T-helper 2 cell treated with Interferon-gamma antibody and Interleukin-4, amounts not matched to agents 100 ng/mL and 5 ng/mL, for 36 hours (primary cell): ENCODE data around the gene ATRIP. TPM values are rescaled to one million over a fixed set of nuclear protein-coding genes. Genes with fewer than 3 reads are reported as not detected.
"Not testable (repeated sequence)": the region's sequence is repeated elsewhere in the genome, so short reads cannot be mapped to it uniquely, and the experiment has no call there.

Source experiments
- intact Hi-C: fragments of 100-400 bp; cut with micrococcal nuclease; formaldehyde crosslinking; loops from one replicate; pipeline ENCODE4 v1.15.1; 2023
- total RNA-seq: library from RNA; stranded (reverse); gene quantifications from 2 replicates; pipeline ENCODE4 v1.2.3, GENCODE V29; 2022

Gene ATRIP
- total RNA-seq, 1 donor from 2014 or later, result 17.2 TPM

GRCh38 chr3:48435774-48436476 is 10.6 kb upstream of the ATRIP start:
- intact Hi-C loops, result loop anchor here (1.0 kb wide), 5 partner anchors 10 to 204 kb away; partner anchors contain the start of gene ATRIP

- intact Hi-C loops, result loop anchor here (1.0 kb wide), 5 partner anchors 10 to 204 kb away; partner anchors contain the start of gene ATRIP
Observed at GRCh38 chr3:48436477-48436787, 10.1 kb upstream of the ATRIP start.

DNA sequence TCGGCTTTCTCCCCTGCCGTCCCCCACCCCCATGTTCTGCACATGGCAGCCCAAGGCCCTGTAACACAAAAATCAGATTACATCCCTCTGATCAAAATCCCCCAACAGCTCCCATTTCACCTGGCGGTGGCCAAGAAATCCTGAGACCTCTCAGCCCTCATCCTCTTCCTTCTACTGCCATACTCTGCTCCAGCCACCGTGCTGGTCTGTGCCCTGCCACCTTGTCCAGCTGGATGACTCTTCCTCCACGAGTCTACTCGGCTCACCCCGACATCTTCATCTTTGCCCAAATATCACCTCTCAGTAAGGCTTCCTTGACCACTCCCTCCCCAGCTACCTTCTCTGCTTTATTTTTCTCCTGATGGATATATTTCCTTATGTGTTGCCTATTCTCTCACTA is 9.7 kb upstream of the ATRIP start:
- intact Hi-C loops, result loop anchor here (1.0 kb wide), 5 partner anchors 9 to 205 kb away; partner anchors contain the start of gene ATRIP

GRCh38 chr3:48437812-48438211 is 8.7 kb upstream of the ATRIP start:
- intact Hi-C loops, result no loop called here

GRCh38 chr3:48439820-48440589 is 6.5 kb upstream of the ATRIP start, which contains the start of the genes CCDC51 and TMA7:
Gene CCDC51 (minus strand): TSS chr3:48440119. CDS start chr3:48435128, 4,991 bp downstream.
Gene TMA7 (plus strand): TSS chr3:48440257. CDS start chr3:48440297, 40 bp downstream.
- intact Hi-C loops, result loop anchor here (1.0 to 2.0 kb wide), 3 partner anchors 33 to 116 kb away; partner anchors contain the start of genes PFKFB4 and SHISA5

DNA sequence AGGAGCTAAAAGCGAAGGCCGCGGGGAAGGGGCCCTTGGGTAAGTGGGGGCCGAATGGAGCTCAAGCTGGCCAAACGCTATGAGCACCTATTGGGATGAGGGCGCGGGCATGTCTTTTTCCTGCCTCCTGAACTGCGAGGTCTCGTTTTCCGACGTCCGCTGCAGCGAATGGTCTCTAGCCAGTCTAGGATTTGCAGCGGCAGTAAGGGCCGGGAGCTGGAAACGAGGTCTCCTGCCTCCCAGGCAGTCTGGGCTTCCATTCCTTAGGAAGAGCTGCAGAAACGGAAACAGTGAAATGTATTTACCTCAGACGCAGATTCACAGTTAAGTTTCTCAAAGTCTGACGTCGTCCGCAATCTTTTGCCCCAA is 6.0 kb upstream of the ATRIP start:
- intact Hi-C loops, result loop anchor here (1.0 to 2.0 kb wide), 3 partner anchors 32 to 116 kb away; partner anchors contain the start of genes PFKFB4 and SHISA5

GRCh38 chr3:48441940-48442339 is 4.6 kb upstream of the ATRIP start:
- intact Hi-C loops, result loop anchor here (2.0 kb wide), 2 partner anchors 31 to 63 kb away; partner anchors contain the start of gene SHISA5

- intact Hi-C loops, result no loop called here
Observed at GRCh38 chr3:48445277-48445882, 1.2 kb upstream of the ATRIP start.

- intact Hi-C loops, result loop anchor here (1.0 kb wide), 2 partner anchors 10 to 102 kb away; no protein-coding TSS in a partner anchor
Observed at GRCh38 chr3:48446043-48446424, 503 bp upstream of the ATRIP start.

DNA sequence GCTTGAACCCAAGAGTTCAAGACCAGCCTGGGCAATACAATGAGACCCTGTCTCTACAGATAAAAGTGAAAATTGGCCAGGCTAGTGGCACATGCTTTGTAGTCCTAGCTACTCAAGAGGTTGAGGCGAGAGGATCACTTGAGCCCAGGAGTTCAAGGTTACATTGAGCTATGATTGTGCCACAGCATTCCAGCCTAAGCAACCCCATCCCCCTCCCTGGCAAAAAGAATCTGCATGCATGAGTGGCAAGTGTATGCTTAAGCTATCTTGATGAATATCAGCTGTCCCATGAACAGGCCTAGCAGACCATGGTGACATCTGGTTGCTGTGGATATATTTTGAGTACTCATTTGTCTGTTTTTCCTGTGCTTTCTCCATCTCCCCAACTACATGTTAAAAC is 4.7 kb downstream of the ATRIP start:
- intact Hi-C loops, result no loop called here

GRCh38 chr3:48456456-48456855 is 9.9 kb downstream of the ATRIP start:
- intact Hi-C loops, result no loop called here

DNA sequence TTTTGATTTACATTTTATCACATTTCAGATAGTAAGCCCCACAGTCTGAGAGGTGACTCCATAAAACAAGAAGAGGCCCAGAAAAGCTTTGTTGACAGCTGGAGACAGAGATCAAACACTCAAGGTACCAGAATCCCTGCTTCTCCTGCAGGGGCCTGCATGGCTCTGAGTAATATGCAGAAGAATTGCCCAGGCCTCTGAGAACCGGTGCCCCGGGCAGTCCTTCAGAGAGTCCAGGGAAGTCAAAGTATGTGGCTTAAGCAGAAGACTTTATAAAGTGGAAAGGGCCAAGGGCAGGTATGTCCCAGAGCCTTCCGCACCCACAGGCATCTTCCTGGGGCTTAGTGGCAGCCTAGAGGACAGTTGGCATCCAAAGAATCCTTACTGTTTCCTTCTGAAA is 12.8 kb downstream of the ATRIP start:
- intact Hi-C loops, result no loop called here

GRCh38 chr3:48459773-48460516 is 13.4 kb downstream of the ATRIP start:
- intact Hi-C loops, result no loop called here

- intact Hi-C loops, result no loop called here
Observed at GRCh38 chr3:48460517-48460902, 14.0 kb downstream of the ATRIP start.

- intact Hi-C loops, result not testable (repeated sequence)
Observed at GRCh38 chr3:48461767-48462166, 15.2 kb downstream of the ATRIP start.

- intact Hi-C loops, result no loop called here
Observed at GRCh38 chr3:48463703-48464102, 17.2 kb downstream of the ATRIP start.

DNA sequence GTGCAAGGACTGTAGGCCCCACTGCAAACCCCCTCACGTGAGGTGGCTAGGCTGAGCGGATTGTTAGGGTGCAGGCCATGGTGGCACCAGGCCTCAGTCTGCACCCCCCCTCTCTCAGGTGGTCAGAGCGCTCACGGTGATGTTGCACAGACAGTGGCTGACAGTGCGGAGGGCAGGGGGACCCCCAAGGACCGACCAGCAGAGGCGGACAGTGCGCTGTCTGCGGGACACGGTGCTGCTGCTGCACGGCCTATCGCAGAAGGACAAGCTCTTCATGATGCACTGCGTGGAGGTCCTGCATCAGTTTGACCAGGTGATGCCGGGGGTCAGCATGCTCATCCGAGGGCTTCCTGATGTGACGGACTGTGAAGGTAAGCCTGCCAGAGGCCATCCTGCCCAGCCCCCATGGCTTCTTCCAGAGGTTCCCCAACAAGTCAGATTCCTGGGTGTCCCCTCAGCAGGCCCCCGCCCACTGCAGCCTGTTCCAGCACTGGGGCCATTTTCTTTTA is 18.2 kb downstream of the ATRIP start:
- intact Hi-C loops, result no loop called here

DNA sequence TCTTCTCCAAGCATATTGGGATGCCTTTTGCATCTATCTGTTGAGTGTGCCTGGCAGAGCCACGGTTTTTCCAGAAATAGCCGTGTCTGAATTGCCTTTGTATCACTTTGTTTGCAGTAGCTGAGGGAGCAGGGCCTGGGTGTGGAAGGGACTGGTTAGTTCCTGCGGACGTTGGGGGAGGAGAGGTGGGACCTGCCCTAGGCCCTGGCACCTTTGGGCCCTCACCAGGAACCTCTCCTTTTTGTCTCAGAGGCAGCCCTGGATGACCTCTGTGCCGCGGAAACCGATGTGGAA is 18.6 kb downstream of the ATRIP start:
- intact Hi-C loops, result no loop called here

DNA sequence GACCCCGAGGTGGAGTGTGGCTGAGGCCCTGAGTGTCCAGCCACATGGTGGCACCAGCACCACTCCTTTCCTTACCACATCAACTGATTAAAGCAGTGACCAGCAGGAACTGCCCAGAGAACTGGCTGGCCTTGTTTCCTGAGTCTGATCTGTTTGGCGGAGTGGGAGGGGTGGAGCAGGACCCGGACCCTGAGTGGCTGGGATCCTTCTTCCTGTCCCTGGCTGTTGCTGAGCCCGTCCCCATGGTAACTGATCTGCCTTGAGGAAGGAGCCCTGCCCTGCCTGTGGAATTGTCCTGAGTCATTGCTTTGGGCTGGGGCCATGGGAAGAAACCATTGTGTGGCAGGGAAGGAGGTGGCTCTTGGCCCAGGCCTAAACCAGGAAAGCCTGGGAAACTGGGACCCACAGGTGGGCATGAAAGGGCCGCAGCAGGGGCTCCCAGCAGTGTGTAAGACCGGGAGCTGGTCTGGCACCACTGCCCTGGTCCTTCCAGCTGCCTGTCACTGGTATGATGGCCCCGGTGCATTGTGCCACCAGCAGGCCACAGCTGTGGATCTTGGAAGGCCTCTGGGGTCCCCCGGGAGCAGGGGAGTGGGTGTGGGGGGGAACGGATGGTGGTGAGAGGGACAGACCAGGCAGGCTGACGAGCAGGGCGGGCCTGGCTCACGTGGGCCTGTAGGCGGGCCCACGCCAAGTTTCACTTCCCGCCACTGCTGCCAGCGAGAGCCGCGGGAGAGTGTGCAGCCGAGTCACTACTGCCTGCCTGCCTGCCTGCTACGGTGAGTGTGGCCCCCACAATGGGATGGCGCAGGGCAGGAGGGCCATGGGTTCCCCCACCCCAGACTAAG is 19.2 kb downstream of the ATRIP start:
- intact Hi-C loops, result loop anchor here (1.0 kb wide), 2 partner anchors 14 to 83 kb away; no protein-coding TSS in a partner anchor
